ENCODE data around the gene DSPP. TPM values are rescaled to one million over a fixed set of nuclear protein-coding genes. Genes with fewer than 3 reads are reported as not detected.

The DSPP gene
- total and polyA plus RNA-seq, 10 donors, result not detected

DNA sequence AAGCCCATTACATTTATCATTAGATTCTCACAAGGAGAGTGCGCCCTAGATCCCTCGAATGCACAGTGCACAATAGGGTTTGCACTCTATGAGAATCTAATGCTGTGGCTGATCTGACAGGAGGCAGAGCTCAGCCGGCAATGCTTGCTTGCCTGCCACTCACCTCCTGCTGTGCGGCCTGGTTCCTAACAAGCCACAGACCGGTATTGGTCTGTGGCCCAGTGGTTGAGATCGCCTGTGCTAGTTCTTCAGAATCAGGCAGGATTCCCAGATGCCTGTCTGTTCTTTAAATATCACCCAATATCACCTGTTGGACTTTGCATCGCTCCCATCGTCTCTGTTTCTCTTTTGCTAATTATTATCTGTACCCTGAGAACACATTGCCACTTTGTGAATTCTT is 14.0 kb downstream of the DSPP start:
- Histone ChIP-seq H3K4me1 (no peaks in the 10 kb centered on the region), H3K9me3 (no peaks in the 10 kb centered on the region), H3K36me3 (no peaks in the 10 kb centered on the region), H3K4me3 (no peak overlapping the region), H3K27me3 (replicated peaks in 1 of 7) (no peaks in the 10 kb centered on the region), H3K27ac (no peak overlapping the region)
- 84 to 94% (median 92%) methylated on average over 8 of the region's 8 CpGs for WGBS, 5 donors
- DNase-seq, result no peak
- intact Hi-C loops (cut with DNase I; ENCODE audit: low total_unique reads), result no loop called here
- TF ChIP-seq, protein P1, sequence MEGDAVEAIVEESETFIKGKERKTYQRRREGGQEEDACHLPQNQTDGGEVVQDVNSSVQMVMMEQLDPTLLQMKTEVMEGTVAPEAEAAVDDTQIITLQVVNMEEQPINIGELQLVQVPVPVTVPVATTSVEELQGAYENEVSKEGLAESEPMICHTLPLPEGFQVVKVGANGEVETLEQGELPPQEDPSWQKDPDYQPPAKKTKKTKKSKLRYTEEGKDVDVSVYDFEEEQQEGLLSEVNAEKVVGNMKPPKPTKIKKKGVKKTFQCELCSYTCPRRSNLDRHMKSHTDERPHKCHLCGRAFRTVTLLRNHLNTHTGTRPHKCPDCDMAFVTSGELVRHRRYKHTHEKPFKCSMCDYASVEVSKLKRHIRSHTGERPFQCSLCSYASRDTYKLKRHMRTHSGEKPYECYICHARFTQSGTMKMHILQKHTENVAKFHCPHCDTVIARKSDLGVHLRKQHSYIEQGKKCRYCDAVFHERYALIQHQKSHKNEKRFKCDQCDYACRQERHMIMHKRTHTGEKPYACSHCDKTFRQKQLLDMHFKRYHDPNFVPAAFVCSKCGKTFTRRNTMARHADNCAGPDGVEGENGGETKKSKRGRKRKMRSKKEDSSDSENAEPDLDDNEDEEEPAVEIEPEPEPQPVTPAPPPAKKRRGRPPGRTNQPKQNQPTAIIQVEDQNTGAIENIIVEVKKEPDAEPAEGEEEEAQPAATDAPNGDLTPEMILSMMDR (IDR thresholded peaks at IDR 0.05 in 8 of 11, conservative IDR thresholded peaks at IDR 0.05 in 3 of 11), result no peak
- TF ChIP-seq POLR2A (IDR thresholded peaks at IDR 0.05), result no peak
- no peak for TF ChIP-seq POLR2AphosphoS5 (IDR thresholded peaks at IDR 0.05)

DNA sequence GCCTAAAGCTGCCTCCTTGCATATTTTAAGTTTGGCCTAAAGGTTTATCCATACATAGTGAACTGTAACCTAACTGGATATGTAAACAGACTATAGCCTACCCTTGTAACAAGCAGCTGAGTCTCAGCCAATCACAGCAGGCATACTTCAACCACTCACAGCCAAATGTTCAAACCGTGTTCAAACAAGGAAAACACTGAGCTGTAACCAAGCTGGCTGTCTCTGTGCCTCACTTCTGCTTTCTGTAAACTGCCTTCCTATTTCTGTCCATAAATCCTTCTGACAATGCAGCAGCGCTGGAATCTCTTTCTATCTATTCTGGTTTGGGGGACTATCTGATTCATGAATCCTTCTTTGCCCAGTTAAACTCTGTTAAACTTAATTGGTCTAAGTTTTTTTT is 16.4 kb downstream of the DSPP start:
- no peaks in the 10 kb centered on the region for H3K4me1 ChIP-seq
- H3K4me3 ChIP-seq, result no peak overlapping the region
- no peak overlapping the region for H3K27ac ChIP-seq
- H3K9me3 ChIP-seq, result no peaks in the 10 kb centered on the region
- no peaks in the 10 kb centered on the region for H3K27me3 ChIP-seq (replicated peaks in 1 of 7)
- TF ChIP-seq, protein P1 (IDR thresholded peaks at IDR 0.05 in 8 of 11, conservative IDR thresholded peaks at IDR 0.05 in 3 of 11), result no peak
- TF ChIP-seq POLR2AphosphoS5 (IDR thresholded peaks at IDR 0.05), result no peak
- TF ChIP-seq POLR2A (IDR thresholded peaks at IDR 0.05), result no peak
- no peaks in the 10 kb centered on the region for H3K36me3 ChIP-seq
- intact Hi-C loops (cut with DNase I; ENCODE audit: low total_unique reads), result no loop called here
- no peak for DNase-seq
- 22 to 32% (median 26%) methylated on average over 2 of the region's 2 CpGs for WGBS, 5 donors

DNA sequence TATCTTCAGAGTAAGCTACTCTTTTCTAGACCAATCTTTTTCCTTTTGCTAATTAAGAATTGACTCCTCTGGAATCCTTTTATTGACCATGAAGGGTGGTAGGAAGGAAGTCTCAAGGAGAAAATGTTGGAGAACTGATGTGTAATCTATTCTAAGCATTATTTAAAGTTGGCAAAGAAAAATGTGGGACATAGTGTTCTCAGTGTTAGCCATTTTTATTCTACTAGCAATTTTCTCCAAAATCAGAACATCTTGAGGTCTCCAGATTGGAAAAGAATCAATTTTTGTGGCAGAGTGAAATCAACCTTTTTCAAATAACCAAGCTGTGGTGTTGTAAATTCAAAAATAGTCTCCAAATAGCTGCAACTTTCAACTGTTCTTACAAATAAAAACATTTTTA is 23.3 kb downstream of the DSPP start:
- intact Hi-C loops (cut with DNase I; ENCODE audit: low total_unique reads), result no loop called here
- Histone ChIP-seq H3K36me3 (no peaks in the 10 kb centered on the region), H3K27ac (no peak overlapping the region), H3K27me3 (replicated peaks in 1 of 7) (peaks cover 0 to 9% (median 0%) of the 10 kb centered on the region in 7 donors), H3K9me3 (no peaks in the 10 kb centered on the region), H3K4me1 (peaks cover 0 to 8% (median 3%) of the 10 kb centered on the region in 6 donors), H3K4me3 (no peak overlapping the region)
- TF ChIP-seq, protein P1 (IDR thresholded peaks at IDR 0.05 in 8 of 11, conservative IDR thresholded peaks at IDR 0.05 in 3 of 11), result no peak
- TF ChIP-seq POLR2AphosphoS5 (IDR thresholded peaks at IDR 0.05), result no peak
- no peak for TF ChIP-seq POLR2A (IDR thresholded peaks at IDR 0.05)
- DNase-seq, result no peak

DNA sequence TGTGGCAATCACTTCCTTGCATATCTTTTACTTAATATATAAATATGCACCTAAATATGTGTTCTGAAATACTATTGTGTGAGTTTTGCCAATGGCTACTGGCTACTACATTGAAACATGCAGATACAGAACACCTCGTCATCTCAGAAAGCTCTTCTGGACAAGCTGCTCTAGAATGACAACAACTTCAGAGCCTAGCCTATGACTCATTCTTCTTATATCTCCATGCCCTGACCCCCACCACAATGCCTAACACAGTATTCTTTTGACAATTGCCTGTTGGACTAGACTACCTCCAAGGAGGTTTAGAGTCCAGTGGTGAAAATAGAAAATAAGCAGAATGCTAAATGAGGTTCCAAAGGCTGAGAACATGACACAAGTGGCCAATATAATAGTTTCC is 24.1 kb downstream of the DSPP start:
- TF ChIP-seq POLR2AphosphoS5 (IDR thresholded peaks at IDR 0.05), result no peak
- TF ChIP-seq, protein P1 (IDR thresholded peaks at IDR 0.05 in 8 of 11, conservative IDR thresholded peaks at IDR 0.05 in 3 of 11), result no peak
- TF ChIP-seq POLR2A (IDR thresholded peaks at IDR 0.05), result no peak
- peaks cover 0 to 9% (median 0%) of the 10 kb centered on the region in 7 donors for H3K27me3 ChIP-seq (replicated peaks in 1 of 7)
- H3K9me3 ChIP-seq, result no peaks in the 10 kb centered on the region
- 85 to 97% (median 92%) methylated on average over 1 of the region's 1 CpG for WGBS, 5 donors
- no peak overlapping the region for H3K27ac ChIP-seq
- H3K4me1 ChIP-seq, result peaks cover 0 to 8% (median 3%) of the 10 kb centered on the region in 6 donors
- no peak for DNase-seq
- no peaks in the 10 kb centered on the region for H3K36me3 ChIP-seq
- intact Hi-C loops (cut with DNase I; ENCODE audit: low total_unique reads), result no loop called here
- no peak overlapping the region for H3K4me3 ChIP-seq
